GM18505 (cell line): ENCODE results near the gene VPS9D1.

Source experiments
- ATAC-seq: cut with Tn5 transposase; IDR thresholded peaks from one replicate; pipeline ENCODE4 v1.9.1; 2021; ENCODE audit not compliant: unreplicated experiment
- POLR2A ChIP-seq: IDR thresholded peaks from 4 replicates; pipeline ENCODE4 v1.6.1; 2011; ENCODE audit warnings: borderline replicate concordance; ENCODE audit not compliant: insufficient read depth, insufficient read length; ENCODE audit errors: extremely low read depth

The VPS9D1 gene

GRCh38 chr16:89661215-89661614 is 59.5 kb downstream of the VPS9D1 start:
- no peak for ATAC-seq
- no peak for TF ChIP-seq POLR2A

- no peak for ATAC-seq
- TF ChIP-seq POLR2A = no peak
Measured at GRCh38 chr16:89660146-89660545, 60.6 kb downstream of the VPS9D1 start.

GRCh38 chr16:89658221-89658879 is 62.3 kb downstream of the VPS9D1 start:
- TF ChIP-seq POLR2A = no peak
- no peak for ATAC-seq

- ATAC-seq = peak; percentile 89
- peak; percentile 80 for TF ChIP-seq POLR2A
Measured at GRCh38 chr16:89657442-89658220, 63.1 kb downstream of the VPS9D1 start, which contains the start of the genes CHMP1A and SPATA33. Gene CHMP1A, minus strand, starts transcription at chr16:89657708. Its CDS starts 120 bp downstream, at chr16:89657588. Gene SPATA33, plus strand, starts transcription at chr16:89657836. Its CDS starts 76 bp downstream, at chr16:89657912.
